Forelimb muscle (tissue), 1 donor: ENCODE results near the gene OR6B2. TPM values are rescaled to one million over a fixed set of nuclear protein-coding genes. Genes with fewer than 3 reads are reported as not detected.
"Not testable (repeated sequence)": the region's sequence is repeated elsewhere in the genome, so short reads cannot be mapped to it uniquely, and the experiment has no call there.

Experiments used
- DNase-seq: peaks from one replicate; pipeline ENCODE4 v3.0.0-alpha.2; 2013; ENCODE audit warnings: low read depth
- polyA plus RNA-seq: library from polyadenylated mRNA; unstranded; fragments of 120-200 nt; gene quantifications from one replicate; pipeline ENCODE4 v1.2.1, GENCODE V29; 2013; ENCODE audit not compliant: insufficient read length

OR6B2 gene
- polyA plus RNA-seq = not detected

DNA sequence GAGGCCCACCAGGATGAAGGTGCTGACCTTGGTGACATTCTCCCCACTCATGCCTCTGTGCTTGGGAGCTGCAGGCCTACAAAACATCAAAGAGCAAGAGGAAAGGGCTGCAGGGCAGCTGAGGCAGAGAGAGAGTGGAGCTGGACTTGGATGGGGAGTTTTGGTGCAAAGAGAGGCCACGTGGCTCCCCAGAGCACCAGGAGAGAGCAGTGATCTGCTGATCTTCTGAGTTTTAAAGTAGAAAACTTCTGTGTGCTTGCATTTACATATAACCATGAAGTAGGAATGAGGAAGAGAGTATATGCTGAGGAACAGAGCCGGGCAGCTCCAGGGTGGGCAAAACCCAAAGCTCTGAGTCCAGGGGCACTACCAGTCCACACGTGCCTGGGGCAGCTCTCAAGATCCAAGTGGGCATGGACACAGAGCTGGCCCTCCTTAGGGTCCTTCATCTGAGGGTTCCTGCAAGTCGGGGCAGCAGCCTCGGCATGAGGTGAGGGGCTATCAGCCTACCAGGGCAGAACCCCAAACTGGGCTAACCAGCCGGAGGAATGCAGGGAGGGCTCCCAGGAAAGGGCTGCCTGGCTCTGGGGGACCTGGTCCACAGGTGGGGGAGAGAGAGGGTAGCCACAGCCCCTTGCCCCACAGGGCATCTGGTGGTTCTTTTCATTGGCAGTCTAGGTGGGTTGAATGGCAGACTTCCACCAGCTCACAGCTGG lies at the start of gene OR6B2:
Gene OR6B2 (minus strand): TSS at position 51 of the 716 bp plus-strand sequence. CDS start 0 bp downstream, at position 51.
- DNase-seq = no peak

DNA sequence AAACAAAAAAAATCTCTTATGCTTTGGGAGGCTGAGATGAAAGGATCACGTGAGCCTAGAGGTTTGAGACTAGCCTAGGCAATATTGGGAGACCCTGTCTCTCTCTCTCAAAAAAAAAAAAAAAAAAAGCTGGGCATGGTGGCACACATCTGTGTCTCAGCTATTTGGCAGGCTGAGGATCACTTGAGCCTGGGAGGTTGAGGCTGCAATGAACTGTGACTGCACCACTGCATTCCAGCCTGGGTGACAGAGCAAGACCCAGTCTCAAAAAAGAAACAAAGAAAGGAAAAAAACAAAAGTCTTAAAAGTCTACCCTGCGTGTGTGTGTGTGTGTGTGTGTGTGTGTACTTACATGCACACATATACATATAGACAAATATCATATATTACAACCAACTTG lies 48.4 kb upstream of the OR6B2 start:
- DNase-seq = no peak

DNA sequence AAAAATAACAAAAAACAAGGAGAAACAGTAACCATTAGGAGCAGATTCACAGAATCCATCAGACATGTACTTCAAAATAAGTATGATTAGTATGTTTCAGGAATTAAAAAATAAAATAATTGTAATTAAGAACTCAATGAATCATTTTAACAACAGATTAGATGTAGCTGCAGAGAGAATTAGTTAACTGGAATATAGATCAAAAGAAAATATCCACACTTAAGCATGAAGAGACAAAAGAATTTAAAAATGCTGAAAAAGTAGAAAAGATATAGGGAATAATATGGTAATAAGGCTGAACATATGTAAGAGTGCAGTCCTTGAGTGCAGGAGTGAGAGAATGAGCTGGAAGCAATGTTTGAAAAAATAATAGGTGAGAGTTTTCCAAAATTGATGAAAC lies 47.2 kb upstream of the OR6B2 start:
- DNase-seq = no peak

DNA sequence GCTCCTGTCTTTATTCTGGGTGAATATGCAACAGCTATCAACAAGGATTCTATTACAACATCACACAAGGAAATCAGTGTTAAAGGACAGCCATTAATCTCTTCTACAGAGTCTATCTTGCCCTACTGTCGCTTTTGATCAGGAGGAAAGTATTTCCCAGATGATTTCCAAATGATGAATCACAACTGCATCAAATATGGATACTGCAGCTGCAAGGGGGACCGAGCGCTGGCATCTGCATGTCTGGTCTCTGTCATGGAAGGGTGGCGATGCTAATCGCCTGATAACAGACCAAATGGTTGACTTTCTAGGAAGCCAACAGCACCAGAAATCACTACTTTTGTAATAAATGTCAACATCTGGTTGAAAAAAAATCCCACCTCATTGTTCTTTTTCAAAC lies 44.3 kb upstream of the OR6B2 start:
- no peak for DNase-seq

DNA sequence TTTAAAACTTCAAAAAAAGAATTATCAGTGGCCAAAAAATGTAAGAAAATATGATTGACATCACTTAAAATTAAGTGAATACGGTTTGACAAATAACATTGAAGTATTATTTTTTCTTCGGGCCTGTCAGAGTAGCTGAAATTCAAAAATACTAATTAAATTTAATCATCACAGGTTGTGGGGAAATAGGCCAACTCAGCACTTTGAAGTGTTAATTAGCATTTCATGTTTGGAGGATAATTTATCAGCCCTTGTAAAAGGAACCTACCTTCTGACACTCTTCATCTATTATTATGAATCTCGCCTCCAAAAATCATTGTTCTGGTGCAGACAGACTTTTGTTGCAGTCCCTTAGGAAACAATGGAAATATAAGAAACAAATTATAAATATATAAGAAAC lies 40.7 kb upstream of the OR6B2 start:
- DNase-seq = no peak

DNA sequence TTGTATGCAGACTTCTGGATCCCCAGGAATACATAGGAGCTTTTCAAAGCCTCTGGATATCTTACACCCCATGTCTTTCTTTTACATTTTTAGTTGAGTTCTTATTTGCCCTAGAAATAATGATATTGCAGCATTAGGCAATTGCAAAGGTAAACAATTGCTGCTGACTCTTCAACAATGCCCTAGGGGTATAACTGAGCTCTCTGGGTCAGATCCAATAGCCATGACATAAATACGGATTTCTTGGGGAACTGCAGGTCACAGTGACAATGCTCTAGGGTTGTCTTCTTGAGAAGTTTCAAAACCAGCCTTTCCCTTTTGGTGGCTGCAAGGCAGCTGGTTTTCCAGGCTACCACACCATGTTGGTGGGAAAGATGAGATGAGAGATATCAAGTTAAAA lies 39.6 kb upstream of the OR6B2 start:
- no peak for DNase-seq

DNA sequence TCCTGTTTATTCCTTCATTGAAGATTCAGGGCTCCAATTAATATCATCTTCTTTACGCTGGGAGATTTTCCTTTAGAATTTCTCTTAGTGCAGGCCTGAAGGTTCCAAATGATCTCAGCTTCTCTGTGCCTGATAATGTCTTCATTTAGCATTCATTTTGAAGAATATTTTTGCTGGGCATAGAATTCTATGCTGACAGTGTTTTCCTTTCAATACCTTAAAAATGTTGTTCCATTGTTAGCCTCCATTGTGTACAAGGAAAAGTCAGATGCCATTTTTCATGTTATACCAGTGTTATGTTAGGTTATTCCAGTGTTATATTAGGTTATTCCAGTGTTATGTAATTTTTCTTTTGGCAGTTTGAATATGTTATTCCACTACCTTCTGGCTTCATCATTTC lies 38.0 kb upstream of the OR6B2 start:
- no peak for DNase-seq

DNA sequence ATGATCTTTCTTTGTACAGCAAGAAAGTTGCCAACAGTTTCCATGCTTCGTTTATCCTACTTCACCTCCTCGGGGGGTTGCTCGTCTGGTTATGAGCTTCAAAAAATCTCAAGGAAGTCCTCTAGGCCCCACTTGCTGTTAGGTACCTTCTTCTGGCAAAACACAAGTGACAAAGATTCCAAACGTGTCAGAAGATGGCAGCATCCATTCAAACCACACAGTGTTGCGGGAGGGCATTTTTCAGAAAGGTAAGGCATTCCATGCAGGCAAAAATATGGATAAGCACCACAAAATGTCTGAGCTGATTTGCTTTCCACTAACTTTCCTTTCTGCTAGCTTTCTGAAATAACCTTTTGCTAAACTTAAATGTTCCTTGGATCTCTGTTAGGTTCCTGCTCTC lies 36.3 kb upstream of the OR6B2 start:
- no peak for DNase-seq

DNA sequence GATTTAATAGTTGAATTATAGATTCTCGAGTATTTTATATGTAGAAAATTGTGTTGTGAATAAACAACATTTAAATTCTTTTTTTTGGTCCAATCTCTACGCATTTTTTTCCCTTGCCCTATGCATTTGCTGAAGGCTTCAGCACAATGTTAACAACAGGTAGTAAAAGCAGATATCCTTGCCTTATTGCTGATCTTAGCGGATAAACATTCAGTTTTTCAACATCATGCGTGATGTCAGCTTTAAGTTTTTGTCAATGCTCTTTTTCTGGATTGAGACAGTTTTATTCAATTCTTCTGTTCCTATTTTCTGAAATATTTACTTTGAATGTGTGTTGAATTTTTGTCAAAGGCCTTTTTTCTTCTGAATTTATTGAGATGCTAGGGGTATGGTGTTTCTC lies 34.7 kb upstream of the OR6B2 start:
- DNase-seq = no peak

DNA sequence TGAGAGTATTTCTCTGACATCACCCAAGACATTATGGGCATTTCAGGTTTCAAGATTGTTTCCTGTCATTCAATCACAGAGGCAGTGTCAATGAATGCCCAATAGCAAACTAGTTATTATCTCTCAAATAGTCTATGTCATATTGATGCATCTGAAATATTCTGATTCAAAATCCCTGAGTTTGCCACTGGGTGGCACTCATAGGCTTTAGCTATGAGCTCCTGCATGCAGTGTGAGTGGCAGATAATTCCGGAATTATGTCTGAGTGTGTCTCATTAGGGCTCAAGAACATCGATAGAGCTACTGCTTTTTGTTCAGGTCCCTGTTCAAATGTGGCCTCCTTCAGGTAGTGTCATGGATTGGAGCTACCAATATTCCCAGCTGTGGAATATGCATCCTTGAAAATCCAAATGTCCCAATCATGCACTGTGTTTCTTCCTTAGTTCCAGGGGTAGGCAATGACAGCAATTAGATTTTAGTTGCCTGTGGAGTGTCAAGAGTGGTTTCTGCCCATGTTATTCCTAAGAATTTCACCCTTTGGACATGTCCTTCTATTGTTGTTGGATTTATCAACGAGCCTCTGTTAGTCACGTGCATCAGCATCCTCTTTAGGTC lies 30.9 kb upstream of the OR6B2 start:
- peak; percentile 1 for DNase-seq

DNA sequence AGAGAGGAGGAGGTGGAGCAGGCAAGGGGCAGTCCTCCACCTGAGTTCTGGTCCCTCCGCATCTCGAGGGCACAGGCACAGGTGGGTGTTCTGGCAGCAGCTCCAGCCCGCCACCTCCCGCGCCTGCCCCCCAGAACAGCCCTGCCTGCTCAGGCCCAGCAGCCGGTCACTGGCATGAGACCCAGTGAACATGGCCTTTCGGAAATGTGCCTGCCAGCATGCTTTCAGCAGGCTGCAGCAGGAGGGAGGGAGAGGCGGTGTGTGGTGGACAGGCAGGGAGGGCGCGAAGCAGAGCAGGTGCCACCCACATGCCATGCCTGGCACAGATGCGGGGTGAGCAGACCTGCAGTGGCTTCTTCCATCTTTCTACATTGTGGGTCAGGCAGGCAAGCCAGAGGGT lies 26.4 kb upstream of the OR6B2 start:
- no peak for DNase-seq

DNA sequence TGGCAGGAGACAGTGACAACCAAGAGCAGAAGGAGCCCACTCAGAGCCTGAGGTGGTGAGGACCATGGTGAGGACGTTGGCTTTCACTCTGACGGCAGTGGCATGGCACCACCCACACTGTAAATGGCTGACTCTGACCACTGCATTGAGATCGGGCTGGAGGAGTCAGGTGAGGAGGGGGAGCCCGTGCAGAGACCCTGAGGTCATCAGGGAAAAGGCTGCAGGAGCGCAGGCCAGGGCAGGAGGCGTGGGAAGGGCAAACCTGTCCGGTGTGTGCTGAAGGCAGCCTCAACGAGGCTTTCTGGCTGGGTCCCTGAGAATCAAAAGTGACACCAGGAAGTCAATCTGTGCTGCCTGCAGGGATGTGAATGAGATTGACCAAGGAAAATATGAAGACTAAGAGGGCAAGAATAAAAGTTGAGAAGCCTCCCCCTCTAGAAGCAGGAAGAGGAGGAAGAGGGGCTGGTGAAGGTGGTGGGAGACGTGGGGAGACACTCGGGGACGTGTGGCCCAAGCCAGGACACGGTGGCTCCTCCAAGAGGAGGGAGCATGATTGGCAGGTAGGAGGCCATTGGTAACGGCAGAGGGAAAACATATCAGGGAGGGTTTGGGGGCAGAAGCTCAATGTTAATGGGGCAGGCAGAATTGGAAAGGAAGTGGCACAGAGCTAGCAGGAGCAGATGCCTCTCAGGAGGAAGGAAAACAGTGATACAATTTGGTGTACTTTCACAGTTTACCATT lies 25.1 kb upstream of the OR6B2 start:
- DNase-seq = no peak

DNA sequence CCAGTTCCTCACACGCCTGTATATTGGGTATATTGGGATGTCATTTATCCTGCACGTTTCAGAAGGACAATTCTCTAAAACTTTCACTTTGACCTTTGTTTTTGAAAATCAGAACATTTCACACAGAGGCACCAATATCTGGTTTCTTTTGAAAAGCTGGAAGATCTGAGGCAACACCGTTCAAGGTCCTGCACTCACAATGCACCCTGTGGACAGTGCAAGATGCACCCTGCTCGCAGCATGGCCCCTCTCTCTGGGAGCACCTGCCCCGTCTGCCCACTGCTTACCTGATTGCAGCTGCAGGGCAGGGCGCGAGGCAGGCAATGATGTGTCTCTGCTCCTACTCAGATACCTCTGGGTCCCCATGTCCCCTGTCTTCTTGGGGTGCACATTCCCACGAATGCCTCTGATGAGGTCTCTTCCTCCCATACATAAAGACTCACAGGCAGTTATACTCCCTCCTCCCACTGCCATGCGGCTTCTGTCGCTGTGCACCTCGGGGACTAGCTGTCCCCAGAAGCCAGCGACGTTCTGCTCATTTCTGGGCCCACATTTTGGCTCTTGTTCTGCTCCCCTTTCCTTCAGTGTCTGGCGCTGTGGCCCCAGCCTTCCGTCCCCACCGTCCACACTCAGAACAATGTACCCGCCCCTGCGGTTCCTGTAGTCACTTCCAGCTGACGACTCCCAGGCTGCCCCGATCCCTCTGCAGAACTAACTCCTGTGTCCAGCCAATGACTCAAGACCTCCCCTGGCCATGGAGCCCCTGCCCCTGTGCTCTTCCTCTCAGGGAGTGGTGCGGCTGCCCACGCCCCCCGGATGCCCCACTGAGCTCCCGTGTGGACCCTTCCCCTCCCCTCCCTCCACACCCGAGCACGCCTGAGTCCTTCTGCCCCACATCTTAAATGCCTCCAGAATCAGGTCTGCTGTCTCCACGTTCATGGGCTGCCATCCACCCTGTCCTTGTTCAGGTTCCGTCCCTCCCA lies 23.2 kb upstream of the OR6B2 start, which contains the start of gene OR6B3:
Gene OR6B3 (minus strand): TSS at position 349 of the 983 bp plus-strand sequence.
- DNase-seq = no peak

DNA sequence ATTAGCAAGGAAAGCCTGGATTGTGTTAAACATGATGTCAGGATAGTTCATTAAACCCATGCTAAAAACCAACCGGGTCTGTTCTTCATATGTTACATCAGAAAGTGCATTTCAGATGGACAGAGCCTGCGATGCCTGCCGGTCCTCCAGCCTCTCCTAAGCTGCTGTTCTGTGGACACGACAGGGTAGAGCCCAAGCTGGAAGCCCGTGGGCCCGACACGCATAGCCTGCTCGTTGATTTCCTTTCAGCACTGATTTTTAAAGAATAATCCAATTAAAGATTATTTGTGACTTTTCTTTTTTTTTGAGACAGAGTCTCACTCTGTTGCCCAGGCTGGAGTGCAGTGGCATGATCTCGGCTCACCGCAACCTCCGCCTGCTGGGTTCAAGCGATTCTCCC lies 22.3 kb upstream of the OR6B2 start:
- no peak for DNase-seq

DNA sequence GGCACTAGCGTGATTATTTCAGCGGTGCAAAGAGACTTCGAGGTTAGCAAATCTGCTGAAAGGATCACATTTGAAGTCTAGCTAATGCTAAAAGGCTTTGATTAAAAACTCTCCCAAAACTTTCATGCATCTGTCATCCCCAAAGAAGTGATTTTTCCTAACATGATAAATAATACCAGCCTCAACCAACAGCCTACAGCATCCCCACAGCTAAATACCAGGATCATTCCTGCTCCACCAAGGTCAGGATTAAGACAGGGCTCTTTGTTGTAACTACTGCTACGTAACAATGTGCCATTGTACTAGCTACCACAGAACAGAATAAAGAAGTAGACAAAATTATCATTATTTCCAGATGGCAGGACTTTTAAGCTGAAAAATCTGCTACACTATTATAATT lies 21.5 kb upstream of the OR6B2 start:
- DNase-seq = no peak

DNA sequence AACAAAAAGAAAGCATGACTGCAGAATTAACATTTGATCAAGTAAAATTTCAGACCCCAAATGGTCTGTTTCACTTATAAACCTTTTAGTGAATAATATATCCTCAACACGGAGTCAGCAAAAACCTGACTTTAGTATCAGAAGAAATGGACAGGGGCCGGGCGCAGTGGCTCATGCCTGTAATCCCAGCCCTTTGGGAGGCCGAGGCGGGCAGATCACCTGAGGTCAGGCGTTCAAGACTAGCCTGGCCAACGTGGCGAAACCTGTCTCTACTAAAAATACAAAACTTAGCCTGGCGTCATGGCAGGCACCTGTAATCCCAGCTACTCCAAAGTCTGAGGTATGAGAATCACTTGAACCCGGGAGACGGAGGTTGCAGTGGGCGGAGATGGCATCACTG lies 20.0 kb upstream of the OR6B2 start:
- DNase-seq = no peak

DNA sequence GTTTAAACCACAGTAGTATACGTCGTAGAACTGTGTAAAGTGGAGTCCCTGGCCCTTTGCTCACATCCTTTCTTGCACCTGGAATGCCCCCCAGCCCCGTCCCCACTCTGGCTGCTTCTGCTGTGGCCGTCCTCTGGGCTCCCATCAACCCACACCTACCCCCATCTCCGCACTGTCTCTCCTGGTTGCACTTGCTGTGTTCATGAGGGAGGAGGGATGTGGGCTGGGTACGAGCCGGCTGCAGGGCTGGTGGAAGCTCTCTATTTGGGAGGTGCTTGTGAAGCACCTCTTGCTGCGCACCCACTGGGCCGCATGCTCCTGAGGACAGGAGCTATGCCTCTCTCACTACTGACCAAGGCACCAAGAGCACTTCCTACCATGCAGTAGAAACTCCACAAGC lies 18.0 kb upstream of the OR6B2 start:
- no peak for DNase-seq

DNA sequence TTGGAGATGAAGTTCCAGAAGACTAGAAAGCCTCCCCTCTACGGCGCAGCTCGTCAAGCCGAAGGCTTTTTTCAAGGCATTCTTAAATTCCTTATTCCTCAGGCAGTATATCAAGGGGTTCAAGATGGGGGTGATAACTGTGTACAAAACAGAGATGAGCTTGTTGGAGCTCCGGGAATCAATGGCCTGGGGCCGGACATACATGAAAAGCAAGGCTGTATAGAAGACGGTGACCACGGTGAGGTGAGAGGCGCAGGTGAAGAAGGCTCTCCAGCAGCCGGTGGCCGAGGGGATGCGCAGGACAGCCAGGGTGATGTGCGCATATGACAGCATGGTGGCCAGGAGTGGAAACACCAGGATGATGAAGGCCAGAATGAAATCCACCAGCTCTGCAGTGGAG lies 14.9 kb upstream of the OR6B2 start:
- DNase-seq = no peak

DNA sequence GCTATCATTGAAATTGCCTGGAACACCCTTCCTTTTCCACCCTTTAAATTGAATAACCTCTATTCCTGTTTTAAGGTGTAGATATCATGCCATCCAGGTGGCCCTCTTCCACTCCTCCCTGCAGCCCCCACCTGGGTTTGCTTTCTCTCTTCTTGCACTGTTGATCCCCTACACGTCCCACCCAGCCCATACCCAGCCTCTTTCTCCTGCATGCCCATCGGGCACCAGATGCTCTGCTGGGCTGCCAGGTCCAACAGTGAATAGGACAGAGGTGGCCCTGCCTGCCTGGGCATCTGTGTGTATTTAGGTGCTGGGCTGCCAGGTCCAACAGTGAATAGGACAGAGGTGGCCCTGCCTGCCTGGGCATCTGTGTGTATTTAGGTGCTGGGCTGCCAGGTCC lies 13.9 kb upstream of the OR6B2 start:
- not testable (repeated sequence) for DNase-seq

DNA sequence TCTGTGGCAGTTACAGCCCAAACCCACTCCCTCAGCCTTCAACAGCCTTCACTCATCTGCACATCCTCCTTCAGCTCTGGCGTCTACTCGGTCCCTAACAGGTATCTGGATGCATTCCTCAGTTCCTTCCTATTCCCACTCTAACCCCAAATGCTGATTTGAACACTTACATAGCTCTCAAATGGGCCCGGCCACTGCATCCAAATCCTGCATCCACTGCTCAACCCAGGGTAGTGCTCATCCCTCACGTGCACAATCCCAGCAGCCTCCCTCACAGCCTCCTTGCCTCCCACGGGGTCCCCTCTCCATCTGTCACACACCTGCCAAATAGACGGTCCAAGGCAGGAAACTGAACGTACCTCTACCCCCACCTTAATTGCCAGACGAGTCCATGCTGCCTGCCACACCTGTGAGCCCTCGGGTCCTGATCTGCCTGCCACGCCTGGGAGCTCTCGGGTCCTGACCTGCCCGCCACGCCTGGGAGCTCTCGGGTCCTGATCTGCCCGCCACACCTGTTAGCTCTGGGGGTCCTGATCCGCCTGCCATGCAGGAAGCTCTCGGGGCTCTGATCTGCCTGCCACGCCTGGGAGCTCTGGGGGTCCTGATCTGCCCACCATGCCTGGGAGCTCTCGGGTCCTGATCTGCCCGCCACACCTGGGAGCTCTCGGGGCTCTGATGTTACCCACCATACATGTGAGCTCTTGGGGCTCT lies 13.2 kb upstream of the OR6B2 start:
- DNase-seq = no peak

DNA sequence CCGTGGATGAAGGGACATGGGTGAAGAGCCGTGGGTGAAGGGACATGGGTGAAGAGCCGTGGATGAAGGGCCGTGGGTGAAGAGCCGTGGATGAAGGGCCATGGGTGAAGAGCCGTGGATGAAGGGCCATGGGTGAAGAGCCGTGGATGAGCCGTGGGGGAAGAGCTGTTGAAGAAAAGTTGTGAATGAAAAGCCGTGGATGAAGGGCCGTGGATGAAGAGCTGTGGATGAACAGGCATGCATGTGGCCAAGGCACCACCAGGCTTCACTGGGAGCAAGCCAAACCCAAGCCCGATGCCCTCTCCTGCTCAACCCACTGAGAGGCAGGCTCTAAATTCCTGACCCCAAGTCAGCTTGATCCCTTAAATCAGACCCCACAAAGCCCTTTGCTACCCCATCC lies 12.5 kb upstream of the OR6B2 start:
- DNase-seq = no peak
